ENCODE results near the gene SLC12A6. TPM values are rescaled to one million over a fixed set of nuclear protein-coding genes. Genes with fewer than 3 reads are reported as not detected.

SLC12A6 gene
- total RNA-seq, 4 donors from 2014 or later: 26.9 to 36.9 (median 32.6) TPM

DNA sequence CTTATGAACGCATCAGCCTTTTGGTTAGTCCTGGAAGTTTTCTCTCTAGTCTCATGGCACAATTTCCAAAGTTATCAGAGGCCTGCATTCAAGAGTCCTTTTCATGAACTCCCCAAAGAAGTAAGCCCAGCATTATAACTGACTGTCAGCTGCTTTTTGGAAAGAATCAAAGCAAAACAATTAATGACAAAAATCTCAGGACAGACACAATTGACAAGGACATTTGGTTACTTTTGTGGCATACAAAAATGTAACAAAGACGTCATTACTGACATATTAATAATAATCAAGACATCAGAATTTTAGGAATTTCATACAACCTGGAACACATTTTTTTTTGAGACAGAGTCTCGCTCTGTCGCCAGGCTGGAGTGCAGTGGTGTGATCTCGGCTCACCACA, 148.9 kb downstream of the SLC12A6 start:
- TF ChIP-seq EP300 (IDR thresholded peaks at IDR 0.05) (no peak), CTCF (IDR thresholded peaks at IDR 0.05) (no peak), POLR2A (IDR thresholded peaks at IDR 0.05) (no peak)
- Histone ChIP-seq H3K27me3 (no peaks in the 10 kb centered on the region), H3K4me3 (no peak overlapping the region), H3K9me3 (no peaks in the 10 kb centered on the region), H3K4me1 (peaks cover 0 to 19% (median 0%) of the 10 kb centered on the region in 4 donors), H3K36me3 (peaks cover 0 to 15% (median 0%) of the 10 kb centered on the region in 3 donors), H3K27ac (no peak overlapping the region)
- 58 to 64% methylated on average over 5 of the region's 5 CpGs for WGBS, 2 donors
- DNase-seq (ENCODE audit: low spot score in 2 of 2): no peak

DNA sequence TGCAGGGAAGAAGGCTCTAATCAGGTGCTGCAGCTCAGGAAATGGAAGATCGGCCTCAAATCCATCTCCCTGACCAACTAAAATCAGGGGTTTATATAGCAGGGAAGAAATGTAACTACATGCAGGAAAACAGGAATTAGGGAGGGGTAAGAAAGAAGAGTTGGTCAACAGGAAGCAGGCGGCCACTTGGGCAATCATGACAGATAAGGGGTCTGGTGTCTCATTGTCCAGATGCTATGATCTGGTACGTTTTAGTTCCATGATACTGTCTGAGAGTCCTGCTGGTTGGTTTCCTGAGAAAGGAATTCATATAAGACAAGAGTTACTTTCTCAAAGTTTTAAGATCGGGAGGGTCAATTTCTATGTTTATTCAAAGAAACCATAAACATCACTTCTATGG, 151.9 kb downstream of the SLC12A6 start:
- H3K27ac ChIP-seq: no peak overlapping the region
- no peak overlapping the region for H3K4me3 ChIP-seq
- H3K4me1 ChIP-seq: peaks cover 0 to 28% (median 0%) of the 10 kb centered on the region in 4 donors
- no peak for DNase-seq (ENCODE audit: low spot score in 2 of 2)
- TF ChIP-seq EP300 (IDR thresholded peaks at IDR 0.05): no peak
- H3K27me3 ChIP-seq: no peaks in the 10 kb centered on the region
- no peaks in the 10 kb centered on the region for H3K9me3 ChIP-seq
- WGBS, 2 donors: 88 to 93% methylated on average over 4 of the region's 4 CpGs
- H3K36me3 ChIP-seq: peaks cover 0 to 15% (median 0%) of the 10 kb centered on the region in 3 donors

DNA sequence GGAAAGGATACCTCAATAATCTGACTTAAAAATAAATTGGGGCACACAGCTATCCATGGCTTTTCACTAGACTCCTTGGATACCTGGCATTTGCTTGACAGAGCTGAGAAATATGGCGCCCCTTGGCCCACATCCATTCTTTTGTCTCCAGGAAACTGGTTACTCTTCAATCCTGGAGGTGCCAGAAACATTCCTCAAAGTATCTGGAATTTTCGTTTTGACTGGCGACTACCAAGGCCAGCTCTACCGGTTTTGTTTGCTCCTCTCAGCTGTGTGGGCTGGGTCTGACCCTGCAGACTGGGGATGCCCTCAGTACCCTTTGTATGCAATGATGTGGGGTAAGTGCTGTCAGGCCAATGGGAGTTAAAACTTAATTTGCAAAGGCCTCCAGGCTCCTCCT, 154.6 kb downstream of the SLC12A6 start:
- no peak overlapping the region for H3K4me3 ChIP-seq
- H3K9me3 ChIP-seq: no peaks in the 10 kb centered on the region
- no peaks in the 10 kb centered on the region for H3K27me3 ChIP-seq
- no peak overlapping the region for H3K27ac ChIP-seq
- no peak for DNase-seq (ENCODE audit: low spot score in 2 of 2)
- TF ChIP-seq POLR2A (IDR thresholded peaks at IDR 0.05): no peak
- TF ChIP-seq EP300 (IDR thresholded peaks at IDR 0.05): no peak
- no peak for TF ChIP-seq CTCF (IDR thresholded peaks at IDR 0.05)
- 46 to 58% methylated on average over 4 of the region's 4 CpGs for WGBS, 2 donors
- peaks cover 0 to 15% (median 0%) of the 10 kb centered on the region in 3 donors for H3K36me3 ChIP-seq
- H3K4me1 ChIP-seq: peaks cover 0 to 24% (median 0%) of the 10 kb centered on the region in 4 donors

Small RNAs within 50 kb of the gene (small RNA-seq; reads per million reads assigned to genes)
- gene MIR1233-1 (not detected), gene RF00019 (not detected)

Other genes with a start within 250 kb of the SLC12A6 start
- gene EMC7, start 235.9 kb downstream of the SLC12A6 start, total RNA-seq: 10 to 100 TPM; 29.9 to 41.4 (median 34.4) TPM
- gene PGBD4, start 235.7 kb downstream of the SLC12A6 start, total RNA-seq: 1 to 10 TPM in 3 of 4 donors, under 1 TPM in 1; 0.90 to 2.9 (median 1.9) TPM
- gene KATNBL1, start 127.7 kb downstream of the SLC12A6 start, total RNA-seq: 100 to 1,000 TPM in 1 of 4 donors, 10 to 100 TPM in 3; 81.4 to 104 (median 87.8) TPM
- 100 to 1,000 TPM; 146 to 190 (median 156) TPM for gene EMC4, start 112.8 kb downstream of the SLC12A6 start, total RNA-seq
- gene NOP10, start 5.4 kb upstream of the SLC12A6 start, total RNA-seq: 100 to 1,000 TPM in 1 of 4 donors, 10 to 100 TPM in 3; 75.4 to 133 (median 87.7) TPM
- gene NUTM1, start 5.5 kb upstream of the SLC12A6 start, total RNA-seq: not detected
- gene LPCAT4, start 29.4 kb upstream of the SLC12A6 start, total RNA-seq: 10 to 100 TPM; 14.0 to 38.8 (median 31.9) TPM
- 10 to 100 TPM; 32.0 to 78.9 (median 73.1) TPM for gene GOLGA8A, start 100.0 kb upstream of the SLC12A6 start, total RNA-seq
- gene GOLGA8B, start 245.9 kb upstream of the SLC12A6 start, total RNA-seq: 100 to 1,000 TPM; 129 to 312 (median 147) TPM

All from tibial nerve (tissue), 4 donors.